ENCODE measurements around the gene SPATA31E1.
"Not testable (repeated sequence)": the region's sequence is repeated elsewhere in the genome, so short reads cannot be mapped to it uniquely, and the experiment has no call there.

Gene SPATA31E1

DNA sequence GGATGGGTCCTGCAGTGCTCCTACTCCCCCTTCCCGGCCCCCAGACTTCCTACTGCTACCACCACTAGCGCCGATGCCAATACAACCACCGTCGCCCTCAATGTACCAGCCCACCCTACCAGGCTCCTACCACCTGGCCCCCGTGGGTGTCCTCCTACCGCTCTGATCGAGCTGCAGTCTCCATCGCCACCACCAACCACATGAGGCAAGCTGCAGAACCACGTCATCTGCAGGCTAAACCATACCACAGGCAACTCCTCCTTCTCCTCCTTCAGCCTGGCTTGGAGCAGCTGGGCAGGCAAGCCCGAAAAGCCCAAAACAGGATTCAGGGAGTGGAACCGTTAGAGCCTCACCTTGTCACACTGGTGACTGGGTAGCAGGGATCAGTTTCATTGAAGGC, 54.7 kb downstream of the SPATA31E1 start:
- not testable (repeated sequence) for DNase-seq

DNA sequence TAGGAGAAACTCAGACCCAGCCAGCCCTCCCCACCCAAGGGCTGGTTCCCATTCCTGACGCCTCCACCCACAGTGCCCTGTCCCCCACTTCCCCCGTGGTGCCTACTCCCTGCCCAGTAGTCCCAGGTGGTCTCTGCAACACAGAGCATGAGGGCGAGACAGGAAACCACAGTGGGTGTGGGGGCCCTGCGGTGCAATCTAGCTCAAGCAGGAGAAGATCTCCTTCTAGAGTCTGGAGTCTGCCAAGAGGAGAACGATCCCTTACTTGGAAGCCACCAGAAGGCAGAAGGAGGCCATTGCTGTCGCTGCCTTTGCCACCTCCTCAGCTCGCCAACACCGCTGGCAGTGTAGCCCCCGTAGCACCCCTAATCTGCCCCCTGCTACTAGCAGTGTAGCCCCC, 55.2 kb downstream of the SPATA31E1 start:
- not testable (repeated sequence) for DNase-seq

DNA sequence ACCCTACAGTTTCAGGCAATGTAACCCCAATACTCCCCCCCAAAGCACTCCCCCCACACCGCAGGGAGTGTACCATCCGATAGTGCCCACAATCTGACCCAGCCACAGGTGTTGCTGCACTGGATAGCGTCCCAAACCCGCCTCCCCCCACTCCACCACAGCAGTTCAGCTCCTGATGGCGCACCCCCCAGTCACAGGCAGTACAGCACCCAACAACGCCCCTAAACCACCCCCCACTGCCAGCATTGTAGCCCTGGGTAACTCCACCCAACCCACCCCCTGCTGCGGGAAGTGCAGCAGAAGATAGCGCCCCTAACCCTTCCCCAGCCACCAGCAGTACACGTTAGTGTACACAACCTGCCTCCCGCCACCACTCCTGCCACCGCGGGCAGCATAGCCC, 55.7 kb downstream of the SPATA31E1 start:
- DNase-seq: not testable (repeated sequence)
